SK-N-SH (cell line): ENCODE results near the gene POLR1D.

Source experiments
- EP300 ChIP-seq, 2 experiments: IDR thresholded peaks; 2 replicates each; pipeline versions ENCODE4 v1.4.0 to v1.6.1; 2012; ENCODE audit warnings: borderline replicate concordance in 1 of 2, low read depth in 1 of 2, low read length in 1 of 2
- EZH2phosphoT487 ChIP-seq: fragments of 200-600 bp; sonication (generic); IDR thresholded peaks from 2 replicates; pipeline ENCODE4 v1.6.1; 2017; ENCODE audit warnings: low read depth, mixed run types, mild to moderate bottlenecking, antibody characterized with exemption, moderate library complexity, borderline replicate concordance

DNA sequence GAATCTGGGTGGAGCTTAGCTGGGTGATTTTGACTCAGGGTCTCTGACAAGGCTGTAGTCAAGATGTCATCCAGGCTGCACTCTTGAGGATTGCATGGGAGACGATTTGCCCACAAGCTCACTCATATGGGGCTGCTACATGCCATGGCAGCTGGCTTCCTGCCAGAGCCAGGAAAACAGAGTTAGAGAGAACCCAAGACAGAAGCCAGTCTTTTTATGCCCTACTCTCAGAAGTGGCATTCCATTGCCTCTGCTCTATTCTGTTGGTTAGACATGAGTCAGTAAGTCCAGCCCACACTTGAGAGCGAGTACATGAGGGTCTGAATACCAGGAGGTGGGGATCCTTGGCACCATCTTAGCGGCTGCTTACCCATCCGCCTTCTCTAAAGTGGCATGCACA lies 9.5 kb downstream of the POLR1D start:
- TF ChIP-seq EZH2phosphoT487 (no peak), EP300 (IDR thresholded peaks at IDR 0.05; ENCODE audit: borderline replicate concordance in 1 of 2, low read depth in 1 of 2, low read length in 1 of 2) (no peak)
